ENCODE data around the gene TFPT. TPM values are rescaled to one million over a fixed set of nuclear protein-coding genes. Genes with fewer than 3 reads are reported as not detected.

TFPT gene
- total RNA-seq, 1 experiment from 2014 or later, result 26.6 TPM

GRCh38 chr19:54128796-54129616 is 13.5 kb upstream of the TFPT start:
- no peak overlapping the region for H2BK120ac ChIP-seq (ENCODE audit: low read depth, low read length, poor library complexity, severe bottlenecking)
- H3K27ac Mint-ChIP-seq, result no peak overlapping the region
- no peak overlapping the region for H2BK5ac ChIP-seq (ENCODE audit: insufficient read length, low read length)
- no peak overlapping the region for H3K9ac ChIP-seq (ENCODE audit: extremely low read depth, insufficient read length, low read length)
- no peak overlapping the region for H2AFZ ChIP-seq (ENCODE audit: low read length)
- no peak overlapping the region for H2BK20ac ChIP-seq (ENCODE audit: low read depth, low read length, poor library complexity, severe bottlenecking)
- no peak overlapping the region for H3K56ac ChIP-seq (ENCODE audit: insufficient read length, low read depth, low read length)
- no peak overlapping the region for H3K4ac ChIP-seq (ENCODE audit: low read depth, low read length)
- H3K23ac ChIP-seq (ENCODE audit: insufficient read length, low read depth, low read length), result no peak overlapping the region
- no peak overlapping the region for H4K91ac ChIP-seq (ENCODE audit: insufficient read length, low read depth, low read length)
- H3K4me1 Mint-ChIP-seq, result no peaks in the 10 kb centered on the region
- no peak overlapping the region for H2BK15ac ChIP-seq (ENCODE audit: low read depth, low read length)
- H3K9me3 Mint-ChIP-seq, result peaks cover 6 to 7% of the 10 kb centered on the region in 2 experiments; a peak in 4 of 5 replicates
- no peak overlapping the region for H3T11ph ChIP-seq (ENCODE audit: low read length)
- no peak overlapping the region for H3K18ac ChIP-seq (ENCODE audit: insufficient read length, low read depth, low read length)
- no CpG with 5 or more reads among the region's 41 CpGs for WGBS (ENCODE audit: extremely low coverage, insufficient read length, low lambda C conversion rate)
- no peak overlapping the region for H3K4me2 ChIP-seq (ENCODE audit: insufficient read depth, insufficient read length, low read length)
- no peak overlapping the region for H3K27ac ChIP-seq (ENCODE audit: insufficient read length, low read depth, low read length)
- no peak overlapping the region for H2AK5ac ChIP-seq (ENCODE audit: insufficient read length, low read length)
- no peaks in the 10 kb centered on the region for H3K27me3 ChIP-seq (ENCODE audit: insufficient read depth, low read length)
- no peak overlapping the region for H3K14ac ChIP-seq (ENCODE audit: insufficient read depth, low read length)
- H3K4me3 Mint-ChIP-seq, result no peak overlapping the region
- DNase-seq, result no peak
- peaks cover 3% of the 10 kb centered on the region for H4K20me1 ChIP-seq (ENCODE audit: control insufficient read depth, insufficient read depth, insufficient read length)
- H3K23me2 ChIP-seq (ENCODE audit: insufficient read length, low read depth, low read length, poor library complexity, severe bottlenecking), result peaks cover 4% of the 10 kb centered on the region
- H3K9me3 ChIP-seq (ENCODE audit: control insufficient read depth, low read depth, low read length), result peaks cover 4% of the 10 kb centered on the region
- peaks cover 34 to 77% (median 63%) of the 10 kb centered on the region in 3 experiments; a peak in 6 of 7 replicates for H3K36me3 Mint-ChIP-seq (ENCODE audit: insufficient read depth in 1 of 3, low read depth in 3 of 3)
- peaks cover 4% of the 10 kb centered on the region for H3K79me1 ChIP-seq (ENCODE audit: insufficient read depth, low read depth, low read length, poor library complexity, severe bottlenecking)
- no peak overlapping the region for H4K8ac ChIP-seq (replicated peaks; ENCODE audit: insufficient read length, low read depth, low read length)
- no peaks in the 10 kb centered on the region for H3K79me2 ChIP-seq (ENCODE audit: insufficient read depth, low read length)
- no peak overlapping the region for H2BK12ac ChIP-seq (ENCODE audit: insufficient read length, low read depth, low read length)
- TF ChIP-seq CTCF (conservative IDR thresholded peaks at IDR 0.05), result no peak
- no peak overlapping the region for H4K5ac ChIP-seq (ENCODE audit: insufficient read length, low read depth, low read length)
- no peaks in the 10 kb centered on the region for H3K4me1 ChIP-seq (ENCODE audit: insufficient read depth, low read length)
- peaks cover 1% of the 10 kb centered on the region; the same call in 1 of the 2 replicates for H3K27me3 Mint-ChIP-seq (ENCODE audit: low read depth)

Measured in H9 (cell line).